ENCODE measurements around the gene TMEM14A. TPM values are rescaled to one million over a fixed set of nuclear protein-coding genes. Genes with fewer than 3 reads are reported as not detected.
A peak's percentile ranks its signal among the peaks of the same experiment; 100 is the strongest.

Gene TMEM14A
- total and polyA plus RNA-seq, 9 of the 15 experiments (the other 6 are each of a cell fraction or from before 2014, with no cell fraction given): 3.5 to 43.3 (median 8.5) TPM

GRCh38 chr6:52641388-52641787 is 29.5 kb upstream of the TMEM14A start:
- Histone ChIP-seq H3K9me3 (replicated peaks; ENCODE audit: control insufficient read depth, insufficient read depth, low read depth, low read length) (no peaks in the 10 kb centered on the region), H3K27me3 (ENCODE audit: control insufficient read depth in 2 of 2, insufficient read depth in 2 of 2, low read length in 2 of 2) (no peaks in the 10 kb centered on the region), H3K79me2 (ENCODE audit: control insufficient read depth, insufficient read depth, low read length) (no peaks in the 10 kb centered on the region), H3K36me3 (ENCODE audit: control insufficient read depth, insufficient read depth, low read length) (no peaks in the 10 kb centered on the region), H3K27ac (ENCODE audit: extremely low read depth, low read depth, low read length) (no peak overlapping the region), H3K9me1 (ENCODE audit: control insufficient read depth, insufficient read depth, low read length) (no peaks in the 10 kb centered on the region), H4K20me1 (replicated peaks; ENCODE audit: control insufficient read depth, insufficient read depth, low read length) (no peaks in the 10 kb centered on the region), H3K4me2 (ENCODE audit: insufficient read depth, low read length) (no peak overlapping the region), H3K4me1 (replicated peaks in 1 of 2; ENCODE audit: control insufficient read depth in 2 of 2, insufficient read depth in 2 of 2, low read length in 2 of 2) (peaks cover 9 to 35% of the 10 kb centered on the region in 2 experiments), H3K4me3 (no peak overlapping the region), H3K9ac (ENCODE audit: insufficient read depth in 1 of 2, low read depth in 2 of 2, low read length in 2 of 2) (no peak overlapping the region), H2AFZ (ENCODE audit: low read depth, low read length) (peak overlapping the region; percentile 72)
- BruUV-seq (replicated peaks): no TSS peak
- POLR2A ChIA-PET: interaction anchor here (2.7 kb wide), 1 partner anchor 10 kb away, joined by 11 read pairs; no protein-coding TSS in a partner anchor
- no peak for ATAC-seq
- FAIRE-seq: peak; percentile 29
- CTCF ChIA-PET (ENCODE audit: low intra/inter-chr PET ratio): no interaction called here
- no peak for TF ChIP-seq MXD1 (CRISPR knock-in tag; IDR thresholded peaks at IDR 0.05; ENCODE audit: borderline replicate concordance, poor library complexity, severe bottlenecking)
- 0 out of 2 replicates have a peak, but pooled peaks have one; percentile 7 for TF ChIP-seq ARID3A (IDR thresholded peaks at IDR 0.05; ENCODE audit: borderline replicate concordance, low read depth, low read length)
- TF ChIP-seq GTF2E2 (tag; IDR thresholded peaks at IDR 0.05): peak; percentile 15; the same call in 1 of the 2 replicates
- no peak for TF ChIP-seq FOXK1 (CRISPR knock-in tag; IDR thresholded peaks at IDR 0.05; ENCODE audit: borderline replicate concordance)
- no peak for TF ChIP-seq CEBPG (CRISPR knock-in tag; IDR thresholded peaks at IDR 0.05)
- TF ChIP-seq CEBPG (tag; conservative IDR thresholded peaks at IDR 0.05 in 1 of 2, IDR thresholded peaks at IDR 0.05 in 1 of 2): peak; percentile 42 to 63; a peak in 3 of 4 replicates
- no peak for TF ChIP-seq MBD2 (IDR thresholded peaks at IDR 0.05; ENCODE audit: borderline replicate concordance, low read depth)
- TF ChIP-seq CEBPB (tag; IDR thresholded peaks at IDR 0.05): peak; percentile 37; the same call in 1 of the 2 replicates
- intact Hi-C loops (cut with micrococcal nuclease): loop anchor here (5.0 kb wide), 1 partner anchor 44 kb away; no protein-coding TSS in a partner anchor
- in situ Hi-C loops (cut with MboI): no loop called here
- no peak for DNase-seq (ENCODE audit: extremely low read depth in 1 of 4, low spot score in 3 of 4)

Data from K562 (cell line).